GM12878 (cell line): ENCODE data around the gene GATA2. TPM values are rescaled to one million over a fixed set of nuclear protein-coding genes. Genes with fewer than 3 reads are reported as not detected.

Experiments used
- BRCA1 ChIP-seq: IDR thresholded peaks from 2 replicates; pipeline ENCODE4 v1.6.1; 2011; ENCODE audit warnings: low read depth, low read length, improper control_type of control experiment
- CREM ChIP-seq: IDR thresholded peaks from 2 replicates; pipeline ENCODE4 v1.6.1; 2014; ENCODE audit warnings: antibody characterized with exemption, low read depth
- USF2 ChIP-seq: IDR thresholded peaks from 2 replicates; pipeline ENCODE4 v1.6.1; 2011; ENCODE audit warnings: low read depth, low read length, improper control_type of control experiment, borderline replicate concordance
- ZBTB11 ChIP-seq: fragments of 450-650 bp; formaldehyde crosslinking; IDR thresholded peaks from 2 replicates; pipeline ENCODE4 v1.5.0; 2022; ENCODE audit warnings: mild to moderate bottlenecking, missing genetic modification characterization
- ZNF217 ChIP-seq: fragments of 450-650 bp; IDR thresholded peaks from 2 replicates; pipeline ENCODE4 v1.6.1; 2017; ENCODE audit warnings: antibody characterized with exemption, mild to moderate bottlenecking
- polyA plus RNA-seq, 11 experiments: library from polyadenylated mRNA; depleted of rRNA in 4 of 11; unstranded in 6 of 11; stranded (reverse) in 5 of 11; fragments of >200 nt; fragmentation: Nextera tagmentation in 4 of 11; fragmentation: Illumina TruSeq in 1 of 11; extraction: Ambion mirVana in 4 of 11; extraction: Trizol in 1 of 11; gene quantifications; 1 replicate in 1 of 11; 2 replicates in 10 of 11; pipeline versions ENCODE4 v1.2.1 to v1.2.3, GENCODE V29; 2011 to 2016; ENCODE audit warnings: inconsistent platforms in 2 of 11, missing spikeins in 2 of 11, low read depth in 1 of 11
- total RNA-seq, 4 experiments: library from RNA; depleted of rRNA in 3 of 4; stranded (reverse); fragments of >200 nt in 3 of 4; fragmentation: Illumina TruSeq in 1 of 4; extraction: Trizol in 1 of 4; gene quantifications; 2 replicates each; pipeline versions ENCODE4 v1.2.1 to v1.2.3, GENCODE V29; 2013 to 2021
- TF ChIP-seq, protein P1 (sequence below): IDR thresholded peaks from 2 replicates; pipeline ENCODE4 v1.6.1; 2012; ENCODE audit warnings: low read depth, low read length, improper control_type of control experiment
- TF ChIP-seq, protein P2 (sequence below): fragments of 450-650 bp; IDR thresholded peaks from 2 replicates; pipeline ENCODE4 v1.6.1; 2017; ENCODE audit warnings: mild to moderate bottlenecking

The GATA2 gene
- total and polyA plus RNA-seq, 10 of the 15 experiments (the other 5 are each of a cell fraction or from before 2014, with no cell fraction given) = 0.56 TPM; not detected in 9

- TF ChIP-seq ZBTB11 = no peak
- TF ChIP-seq, protein P1, sequence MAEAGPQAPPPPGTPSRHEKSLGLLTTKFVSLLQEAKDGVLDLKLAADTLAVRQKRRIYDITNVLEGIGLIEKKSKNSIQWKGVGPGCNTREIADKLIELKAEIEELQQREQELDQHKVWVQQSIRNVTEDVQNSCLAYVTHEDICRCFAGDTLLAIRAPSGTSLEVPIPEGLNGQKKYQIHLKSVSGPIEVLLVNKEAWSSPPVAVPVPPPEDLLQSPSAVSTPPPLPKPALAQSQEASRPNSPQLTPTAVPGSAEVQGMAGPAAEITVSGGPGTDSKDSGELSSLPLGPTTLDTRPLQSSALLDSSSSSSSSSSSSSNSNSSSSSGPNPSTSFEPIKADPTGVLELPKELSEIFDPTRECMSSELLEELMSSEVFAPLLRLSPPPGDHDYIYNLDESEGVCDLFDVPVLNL = no peak
- TF ChIP-seq, protein P2, sequence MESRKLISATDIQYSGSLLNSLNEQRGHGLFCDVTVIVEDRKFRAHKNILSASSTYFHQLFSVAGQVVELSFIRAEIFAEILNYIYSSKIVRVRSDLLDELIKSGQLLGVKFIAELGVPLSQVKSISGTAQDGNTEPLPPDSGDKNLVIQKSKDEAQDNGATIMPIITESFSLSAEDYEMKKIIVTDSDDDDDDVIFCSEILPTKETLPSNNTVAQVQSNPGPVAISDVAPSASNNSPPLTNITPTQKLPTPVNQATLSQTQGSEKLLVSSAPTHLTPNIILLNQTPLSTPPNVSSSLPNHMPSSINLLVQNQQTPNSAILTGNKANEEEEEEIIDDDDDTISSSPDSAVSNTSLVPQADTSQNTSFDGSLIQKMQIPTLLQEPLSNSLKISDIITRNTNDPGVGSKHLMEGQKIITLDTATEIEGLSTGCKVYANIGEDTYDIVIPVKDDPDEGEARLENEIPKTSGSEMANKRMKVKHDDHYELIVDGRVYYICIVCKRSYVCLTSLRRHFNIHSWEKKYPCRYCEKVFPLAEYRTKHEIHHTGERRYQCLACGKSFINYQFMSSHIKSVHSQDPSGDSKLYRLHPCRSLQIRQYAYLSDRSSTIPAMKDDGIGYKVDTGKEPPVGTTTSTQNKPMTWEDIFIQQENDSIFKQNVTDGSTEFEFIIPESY = no peak
- TF ChIP-seq CREM = no peak
- TF ChIP-seq ZNF217 = no peak
- TF ChIP-seq BRCA1 = no peak
- TF ChIP-seq USF2 = no peak
- TF ChIP-seq, all 136 proteins: peak for 0
Measured at GRCh38 chr3:128431803-128432300, 61.1 kb downstream of the GATA2 start (continued).
